Naive thymus-derived CD4-positive, alpha-beta T cell (primary cell): ENCODE measurements around the gene MYBPC1. TPM values are rescaled to one million over a fixed set of nuclear protein-coding genes. Genes with fewer than 3 reads are reported as not detected.
"Not testable (repeated sequence)": the region's sequence is repeated elsewhere in the genome, so short reads cannot be mapped to it uniquely, and the experiment has no call there.

Experiments used
- ATAC-seq: fragments of 150-1000 bp; cut with Tn5 transposase; 2 replicates; pipeline ENCODE4 v1.10.0; 2021; ENCODE audit warnings: mild to moderate bottlenecking, moderate library complexity
- CTCF ChIA-PET: fragments of 350-600 bp; sonication (Branson Sonifier 250); formaldehyde crosslinking; loops from one replicate; lab custom pipeline; 2021; ENCODE audit warnings: antibody characterized with exemption; lab: Charles Lee
- POLR2A ChIA-PET: fragments of 350-600 bp; sonication (Branson Sonifier 250); formaldehyde crosslinking; loops from one replicate; lab custom pipeline; 2021; ENCODE audit warnings: antibody characterized with exemption, inconsistent platforms; lab: Charles Lee
- DNase-seq, 9 donors: peaks; one replicate each; pipeline versions ENCODE4 v3.0.0 to v3.0.0-alpha.2; 2020 to 2022; ENCODE audit warnings: mixed read lengths in 1 of 9
- H3K27ac ChIP-seq: one replicate; pipeline ENCODE4 v1.7.0; 2013; ENCODE audit warnings: mild to moderate bottlenecking, low read depth, low read length, moderate library complexity
- H3K27me3 ChIP-seq, 2 donors: one replicate each; pipeline ENCODE4 v1.7.0; 2013; ENCODE audit warnings: low read length in 2 of 2, mild to moderate bottlenecking in 2 of 2, moderate library complexity in 2 of 2; ENCODE audit not compliant: control insufficient read depth in 2 of 2, insufficient read depth in 2 of 2
- H3K36me3 ChIP-seq, 3 experiments: 1 replicate in 2 of 3; 2 replicates in 1 of 3; pipeline ENCODE4 v1.7.0; 2013; ENCODE audit warnings: low read length in 3 of 3, mild to moderate bottlenecking in 3 of 3, moderate library complexity in 1 of 3; ENCODE audit not compliant: insufficient read depth in 3 of 3, control insufficient read depth in 2 of 3
- H3K4me1 ChIP-seq, 2 donors: one replicate each; pipeline ENCODE4 v1.7.0; 2013; ENCODE audit warnings: low read length in 2 of 2, mild to moderate bottlenecking in 2 of 2, moderate library complexity in 1 of 2; ENCODE audit not compliant: control insufficient read depth in 2 of 2, insufficient read depth in 2 of 2
- H3K4me3 ChIP-seq: 2 replicates; pipeline ENCODE4 v1.7.0; 2013; ENCODE audit warnings: mild to moderate bottlenecking, low read length
- H3K9me3 ChIP-seq, 3 experiments: 1 replicate in 2 of 3; 2 replicates in 1 of 3; pipeline ENCODE4 v1.7.0; 2013; ENCODE audit warnings: low read length in 3 of 3; ENCODE audit not compliant: control insufficient read depth in 2 of 3
- H3K27ac Mint-ChIP-seq, 9 donors: one replicate each; pipeline ENCODE4 v1.8.0; 2020 to 2022; ENCODE audit warnings: mixed read lengths in 9 of 9, mild to moderate bottlenecking in 8 of 9, moderate library complexity in 5 of 9, inconsistent platforms in 2 of 9
- H3K27me3 Mint-ChIP-seq, 5 donors: one replicate each; pipeline ENCODE4 v1.8.0; 2021 to 2022; ENCODE audit warnings: mixed read lengths in 5 of 5, mild to moderate bottlenecking in 1 of 5
- H3K36me3 Mint-ChIP-seq, 5 donors: one replicate each; pipeline ENCODE4 v1.8.0; 2020 to 2022; ENCODE audit warnings: mixed read lengths in 5 of 5, mild to moderate bottlenecking in 3 of 5, inconsistent platforms in 1 of 5
- H3K4me1 Mint-ChIP-seq, 7 donors: one replicate each; pipeline ENCODE4 v1.8.0; 2020 to 2022; ENCODE audit warnings: mixed read lengths in 7 of 7, mild to moderate bottlenecking in 3 of 7, inconsistent platforms in 1 of 7
- H3K4me3 Mint-ChIP-seq, 10 donors: one replicate each; pipeline ENCODE4 v1.8.0; 2020 to 2022; ENCODE audit warnings: mild to moderate bottlenecking in 10 of 10, mixed read lengths in 10 of 10, moderate library complexity in 6 of 10, inconsistent platforms in 2 of 10
- H3K9me3 Mint-ChIP-seq, 11 donors: one replicate each; pipeline ENCODE4 v1.8.0; 2020 to 2022; ENCODE audit warnings: mixed read lengths in 11 of 11, mild to moderate bottlenecking in 4 of 11, inconsistent platforms in 1 of 11, moderate library complexity in 1 of 11
- intact Hi-C, 2 donors: fragments of 100-400 bp; cut with micrococcal nuclease; formaldehyde crosslinking; loops; one replicate each; pipeline ENCODE4 v1.15.1; 2023
- polyA plus RNA-seq, 2 donors: library from polyadenylated mRNA; unstranded; fragments of 300-500 nt; fragmentation: Illumina TruSeq; gene quantifications; one replicate each; pipeline ENCODE4 v1.2.3, GENCODE V29; 2021
- total RNA-seq, 6 experiments: library from RNA in 5 of 6; stranded (reverse) in 5 of 6; gene quantifications; 1 replicate in 5 of 6; 2 replicates in 1 of 6; pipeline ENCODE4 v1.2.3 and lab custom pipeline; 2021 to 2026

Gene MYBPC1
- total and polyA plus RNA-seq, 7 experiments from 2014 or later: not detected

DNA sequence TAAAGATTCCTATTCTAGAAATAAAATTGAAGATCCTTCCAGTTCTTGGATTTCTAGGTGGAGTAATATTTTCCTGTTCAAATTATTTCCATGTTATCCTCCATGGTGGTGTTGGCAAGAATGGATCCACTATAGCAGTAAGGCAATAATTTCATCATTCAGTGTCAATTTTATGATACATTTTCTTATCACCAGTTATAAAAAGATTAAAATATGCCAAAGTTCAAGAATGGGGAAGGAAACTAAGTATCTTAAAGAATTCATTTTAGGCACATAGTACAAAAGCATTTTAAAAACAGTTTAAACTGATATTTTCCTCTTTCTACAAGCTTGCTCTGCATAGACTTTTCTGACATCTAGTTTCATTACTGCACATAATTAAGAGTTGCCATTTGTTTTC is 125.3 kb downstream of the MYBPC1 start:
- ATAC-seq (no peak), DNase-seq (no peak)
- intact Hi-C loops: no loop called here
- H3K9me3 ChIP-seq: no peaks in the 10 kb centered on the region
- Mint-ChIP-seq H3K4me3 (no peak overlapping the region), H3K27me3 (no peaks in the 10 kb centered on the region), H3K9me3 (no peaks in the 10 kb centered on the region), H3K36me3 (peaks cover 0 to 14% (median 3%) of the 10 kb centered on the region in 5 donors), H3K4me1 (peaks cover 0 to 3% (median 0%) of the 10 kb centered on the region in 7 donors), H3K27ac (no peak overlapping the region)
- H3K27ac ChIP-seq: no peak overlapping the region
- peaks cover 0 to 7% (median 0%) of the 10 kb centered on the region in 3 experiments for H3K36me3 ChIP-seq
- H3K4me3 ChIP-seq: no peak overlapping the region
- no peaks in the 10 kb centered on the region for H3K4me1 ChIP-seq
- ChIA-PET CTCF (no interaction called here), POLR2A (no interaction called here)
- no peaks in the 10 kb centered on the region for H3K27me3 ChIP-seq

DNA sequence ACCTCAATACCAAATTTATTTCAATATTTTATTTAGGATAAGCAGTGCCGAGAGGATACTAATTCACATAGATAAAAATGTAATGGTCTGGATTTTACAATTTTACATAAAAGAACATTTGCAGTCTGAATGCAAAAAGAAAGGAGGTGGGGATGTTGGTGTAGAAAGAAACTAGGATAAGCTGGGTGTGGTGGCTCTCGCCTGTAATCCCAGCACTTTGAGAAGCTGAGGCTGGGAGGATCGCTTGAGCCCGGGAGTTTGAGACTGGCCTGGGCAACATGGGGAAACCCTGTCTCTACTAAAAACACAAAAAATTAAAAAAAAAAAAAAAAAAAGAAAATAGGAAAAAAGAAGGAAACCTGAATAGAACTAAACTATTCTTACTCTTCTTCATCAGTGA is 127.6 kb downstream of the MYBPC1 start:
- H3K4me1 ChIP-seq: no peaks in the 10 kb centered on the region
- H3K4me3 ChIP-seq: no peak overlapping the region
- peaks cover 0 to 4% (median 0%) of the 10 kb centered on the region in 7 donors for H3K4me1 Mint-ChIP-seq
- no peak overlapping the region for H3K27ac ChIP-seq
- no peaks in the 10 kb centered on the region for H3K9me3 Mint-ChIP-seq
- H3K36me3 ChIP-seq: peaks cover 0 to 11% (median 0%) of the 10 kb centered on the region in 3 experiments
- no peak overlapping the region for H3K27ac Mint-ChIP-seq
- H3K27me3 ChIP-seq: no peaks in the 10 kb centered on the region
- no peak overlapping the region for H3K4me3 Mint-ChIP-seq
- POLR2A ChIA-PET: interaction anchor here (1.2 kb wide), 1 partner anchor 317 kb away, joined by 3 read pairs; no protein-coding TSS in a partner anchor
- peaks cover 0 to 21% (median 3%) of the 10 kb centered on the region in 5 donors for H3K36me3 Mint-ChIP-seq
- no peak for ATAC-seq
- intact Hi-C loops: no loop called here
- no peaks in the 10 kb centered on the region for H3K27me3 Mint-ChIP-seq
- H3K9me3 ChIP-seq: no peaks in the 10 kb centered on the region
- CTCF ChIA-PET: interaction anchor here (0.7 kb wide), 1 partner anchor 260 kb away, joined by 3 read pairs; no protein-coding TSS in a partner anchor
- no peak for DNase-seq

DNA sequence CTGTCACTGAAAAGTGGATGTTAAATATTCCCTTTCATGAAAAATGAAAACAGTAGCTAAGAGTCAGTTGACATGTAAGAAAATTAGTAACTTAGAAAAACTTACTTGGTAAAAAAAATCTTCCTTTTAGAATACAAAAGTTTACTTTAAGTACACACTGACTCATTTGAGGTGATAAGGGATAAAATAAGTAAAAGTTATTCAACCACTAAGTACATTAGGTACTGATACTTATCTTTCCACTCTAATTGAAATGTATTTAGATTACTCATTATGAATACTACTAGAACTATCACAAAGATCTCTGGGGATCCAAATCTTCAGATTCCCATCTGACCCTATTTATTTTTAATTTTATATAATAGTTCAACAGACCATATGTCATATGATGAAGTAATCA is 132.3 kb downstream of the MYBPC1 start:
- Histone ChIP-seq H3K4me3 (no peak overlapping the region), H3K27me3 (no peaks in the 10 kb centered on the region), H3K36me3 (peaks cover 0 to 11% (median 0%) of the 10 kb centered on the region in 3 experiments), H3K4me1 (no peaks in the 10 kb centered on the region), H3K27ac (no peak overlapping the region), H3K9me3 (no peaks in the 10 kb centered on the region)
- no peak for ATAC-seq
- no peak for DNase-seq
- H3K9me3 Mint-ChIP-seq: no peaks in the 10 kb centered on the region
- H3K4me1 Mint-ChIP-seq: peaks cover 0 to 4% (median 0%) of the 10 kb centered on the region in 7 donors
- H3K27me3 Mint-ChIP-seq: no peaks in the 10 kb centered on the region
- ChIA-PET POLR2A (no interaction called here), CTCF (no interaction called here)
- no peak overlapping the region for H3K4me3 Mint-ChIP-seq
- peaks cover 0 to 26% (median 5%) of the 10 kb centered on the region in 5 donors for H3K36me3 Mint-ChIP-seq
- intact Hi-C loops: loop anchor here in 1 of 2 donors (2.0 kb wide), 1 partner anchor 26 kb away; no protein-coding TSS in a partner anchor
- no peak overlapping the region for H3K27ac Mint-ChIP-seq

DNA sequence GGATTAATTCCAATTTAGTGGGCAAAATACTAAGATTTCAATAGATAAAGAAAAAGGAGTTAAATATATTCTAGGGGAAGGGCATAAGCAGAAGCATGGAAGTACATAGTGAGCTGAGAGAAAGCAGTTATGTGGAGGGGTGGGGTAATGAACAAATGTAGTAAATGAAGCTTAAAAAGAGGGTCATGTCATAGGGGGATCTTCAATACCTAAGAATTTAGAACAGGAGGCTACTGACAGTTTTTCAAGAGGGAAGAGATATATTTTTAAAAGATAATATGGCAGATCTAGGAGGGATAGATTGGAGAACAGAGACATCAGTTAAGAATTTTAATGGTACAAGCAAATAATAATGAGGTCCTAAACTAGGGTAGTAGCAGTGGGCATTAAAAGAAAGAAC is 135.1 kb downstream of the MYBPC1 start:
- no peak overlapping the region for H3K4me3 Mint-ChIP-seq
- Histone ChIP-seq H3K27ac (no peak overlapping the region), H3K4me1 (no peaks in the 10 kb centered on the region), H3K4me3 (no peak overlapping the region), H3K27me3 (no peaks in the 10 kb centered on the region), H3K9me3 (no peaks in the 10 kb centered on the region), H3K36me3 (peaks cover 0 to 4% (median 0%) of the 10 kb centered on the region in 3 experiments)
- H3K27ac Mint-ChIP-seq: no peak overlapping the region
- peaks cover 0 to 4% (median 0%) of the 10 kb centered on the region in 7 donors for H3K4me1 Mint-ChIP-seq
- ChIA-PET POLR2A (no interaction called here), CTCF (no interaction called here)
- H3K9me3 Mint-ChIP-seq: no peaks in the 10 kb centered on the region
- peaks cover 0 to 32% (median 7%) of the 10 kb centered on the region in 5 donors for H3K36me3 Mint-ChIP-seq
- ATAC-seq (no peak), DNase-seq (no peak)
- H3K27me3 Mint-ChIP-seq: no peaks in the 10 kb centered on the region
- intact Hi-C loops: no loop called here

DNA sequence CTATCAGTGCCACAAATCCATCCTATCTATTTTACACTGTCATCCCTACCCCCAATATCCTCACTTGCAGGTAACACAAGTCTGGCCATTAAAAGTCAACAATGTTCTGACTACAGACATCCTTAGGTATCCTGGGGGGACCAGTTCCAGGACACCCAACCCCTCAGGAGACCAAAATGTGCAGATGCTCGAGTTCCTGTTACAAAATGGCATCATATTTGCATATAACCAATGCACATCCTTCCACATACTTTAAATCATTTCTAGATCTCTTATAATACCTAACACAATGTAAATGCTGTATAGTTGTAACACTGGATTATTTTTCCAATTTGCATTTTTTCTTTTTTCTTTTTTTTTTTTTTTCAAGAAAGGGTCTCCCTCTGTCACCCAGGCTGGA is 137.5 kb downstream of the MYBPC1 start:
- Mint-ChIP-seq H3K27ac (no peak overlapping the region), H3K9me3 (no peaks in the 10 kb centered on the region), H3K4me3 (no peak overlapping the region), H3K27me3 (no peaks in the 10 kb centered on the region), H3K4me1 (peaks cover 0 to 3% (median 0%) of the 10 kb centered on the region in 7 donors), H3K36me3 (peaks cover 0 to 23% (median 7%) of the 10 kb centered on the region in 5 donors)
- Histone ChIP-seq H3K36me3 (no peaks in the 10 kb centered on the region), H3K9me3 (no peaks in the 10 kb centered on the region), H3K27me3 (no peaks in the 10 kb centered on the region), H3K4me3 (no peak overlapping the region), H3K27ac (no peak overlapping the region), H3K4me1 (no peaks in the 10 kb centered on the region)
- intact Hi-C loops: no loop called here
- ChIA-PET POLR2A (no interaction called here), CTCF (no interaction called here)
- no peak for ATAC-seq
- DNase-seq: no peak

DNA sequence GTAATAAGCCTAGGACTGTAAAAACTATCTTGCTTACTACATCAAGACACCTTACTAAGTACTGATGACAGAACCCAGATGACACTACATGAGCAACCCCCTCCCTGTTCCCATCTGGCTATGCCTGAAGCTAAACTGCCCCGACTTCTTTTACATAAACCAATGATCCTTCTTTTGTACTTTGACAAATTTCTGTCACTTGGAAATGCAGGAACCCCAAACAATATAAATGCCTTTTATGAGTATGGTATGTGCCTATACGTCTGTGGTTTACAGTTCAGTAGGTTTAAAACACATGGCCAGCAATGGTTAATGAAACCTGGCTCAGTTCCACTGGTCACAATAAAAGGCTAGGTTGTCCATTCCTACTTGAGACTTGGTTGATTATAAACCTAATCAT is 138.4 kb downstream of the MYBPC1 start:
- H3K27me3 ChIP-seq: no peaks in the 10 kb centered on the region
- peaks cover 0 to 28% (median 7%) of the 10 kb centered on the region in 5 donors for H3K36me3 Mint-ChIP-seq
- no peak for DNase-seq
- no peaks in the 10 kb centered on the region for H3K9me3 Mint-ChIP-seq
- intact Hi-C loops: no loop called here
- no peaks in the 10 kb centered on the region for H3K4me1 ChIP-seq
- H3K27me3 Mint-ChIP-seq: no peaks in the 10 kb centered on the region
- no peak overlapping the region for H3K4me3 Mint-ChIP-seq
- H3K4me3 ChIP-seq: no peak overlapping the region
- H3K36me3 ChIP-seq: peaks cover 0 to 5% (median 0%) of the 10 kb centered on the region in 3 experiments
- POLR2A ChIA-PET: no interaction called here
- H3K27ac Mint-ChIP-seq: no peak overlapping the region
- H3K9me3 ChIP-seq: no peaks in the 10 kb centered on the region
- CTCF ChIA-PET: no interaction called here
- peaks cover 0 to 3% (median 0%) of the 10 kb centered on the region in 7 donors for H3K4me1 Mint-ChIP-seq
- no peak overlapping the region for H3K27ac ChIP-seq
- ATAC-seq: no peak

DNA sequence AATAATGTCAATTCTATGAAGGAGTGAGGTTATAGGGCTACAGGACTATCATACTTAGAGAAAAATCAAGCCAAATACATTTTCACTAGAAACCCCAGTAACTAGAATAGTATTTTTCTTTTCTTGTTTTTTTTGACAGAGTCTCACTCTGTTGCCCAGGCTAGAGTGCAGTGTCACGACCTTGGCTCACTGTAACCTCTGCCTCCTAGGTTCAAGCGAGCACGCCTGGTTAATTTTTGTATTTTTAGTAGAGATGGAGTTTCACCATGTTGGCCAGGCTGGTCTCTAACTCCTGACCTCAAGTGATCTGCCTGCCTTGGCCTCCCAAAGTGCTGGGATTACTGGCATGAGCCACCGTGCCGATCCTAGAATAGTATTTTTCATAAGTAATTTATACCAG is 139.7 kb downstream of the MYBPC1 start:
- H3K27me3 Mint-ChIP-seq, CTCF ChIA-PET, H3K27ac ChIP-seq, H3K4me3 ChIP-seq, H3K4me1 Mint-ChIP-seq, H3K27ac Mint-ChIP-seq, H3K9me3 Mint-ChIP-seq, H3K4me3 Mint-ChIP-seq, DNase-seq, H3K27me3 ChIP-seq, H3K36me3 ChIP-seq, POLR2A ChIA-PET, ATAC-seq, H3K4me1 ChIP-seq, H3K9me3 ChIP-seq, intact Hi-C loops: not testable (repeated sequence)
- peaks cover 0 to 33% (median 9%) of the 10 kb centered on the region in 5 donors for H3K36me3 Mint-ChIP-seq
